GM12892 (cell line): Measurements from ENCODE around the gene SLC29A3.

Experiments used
- POLR2A ChIP-seq: IDR thresholded peaks from 2 replicates; pipeline ENCODE4 v1.6.1; 2011; ENCODE audit warnings: low read depth, low read length, control low read depth
- POLR2AphosphoS5 ChIP-seq: IDR thresholded peaks from 2 replicates; pipeline ENCODE4 v1.6.1; 2011; ENCODE audit warnings: low read depth, low read length, control low read depth
- TAF1 ChIP-seq: IDR thresholded peaks from 2 replicates; pipeline ENCODE4 v1.6.1; 2011; ENCODE audit warnings: low read depth, mild to moderate bottlenecking, control low read depth, low read length, borderline replicate concordance

DNA sequence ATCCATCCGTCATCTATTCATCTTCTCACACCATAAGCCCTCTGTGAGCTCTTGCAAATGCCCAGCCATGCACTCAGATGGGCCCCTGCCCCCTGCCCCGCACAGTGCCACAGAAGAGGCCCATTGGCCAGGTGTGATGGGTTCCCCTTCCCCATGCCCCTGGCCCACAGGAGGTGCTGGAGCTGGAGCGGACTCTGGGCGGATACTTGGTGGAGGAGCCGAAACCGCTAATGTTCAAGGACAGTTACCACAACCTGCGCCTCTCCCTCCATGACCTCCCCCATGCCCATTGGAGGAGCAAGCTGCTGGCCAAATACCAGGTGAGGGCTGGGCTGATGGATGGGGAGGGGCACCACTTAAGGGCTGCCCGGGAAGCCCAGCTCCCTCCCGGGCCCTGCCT lies 23.4 kb upstream of the SLC29A3 start:
- no peak for TF ChIP-seq POLR2A
- no peak for TF ChIP-seq TAF1
- no peak for TF ChIP-seq POLR2AphosphoS5
